GM21529 (cell line): Measurements from ENCODE around the gene LRP8.
A peak's percentile ranks its signal among the peaks of the same experiment; 100 is the strongest.

Experiments used
- ATAC-seq: cut with Tn5 transposase; IDR thresholded peaks from one replicate; pipeline ENCODE4 v1.9.1; 2021; ENCODE audit not compliant: unreplicated experiment

Gene LRP8

DNA sequence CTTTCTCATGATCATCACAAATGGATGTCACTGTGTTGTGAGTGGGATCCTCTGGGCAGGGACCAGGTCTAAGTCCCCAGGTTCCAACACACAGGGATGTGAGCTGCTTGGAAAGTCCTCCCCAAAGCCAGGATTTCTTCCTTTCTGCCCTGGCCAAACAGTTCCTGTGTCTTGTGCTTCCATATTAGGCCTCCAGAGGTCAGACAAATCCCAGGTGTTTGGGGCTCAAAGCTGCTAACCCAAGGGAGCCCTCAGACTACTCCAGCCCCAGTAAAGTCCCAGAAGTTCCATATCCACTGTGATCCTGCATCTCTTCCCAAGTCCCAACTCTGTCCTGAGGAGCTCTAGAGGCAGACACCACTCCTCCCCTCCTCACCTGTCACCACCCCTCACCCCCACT lies 61.8 kb downstream of the LRP8 start:
- ATAC-seq = no peak

DNA sequence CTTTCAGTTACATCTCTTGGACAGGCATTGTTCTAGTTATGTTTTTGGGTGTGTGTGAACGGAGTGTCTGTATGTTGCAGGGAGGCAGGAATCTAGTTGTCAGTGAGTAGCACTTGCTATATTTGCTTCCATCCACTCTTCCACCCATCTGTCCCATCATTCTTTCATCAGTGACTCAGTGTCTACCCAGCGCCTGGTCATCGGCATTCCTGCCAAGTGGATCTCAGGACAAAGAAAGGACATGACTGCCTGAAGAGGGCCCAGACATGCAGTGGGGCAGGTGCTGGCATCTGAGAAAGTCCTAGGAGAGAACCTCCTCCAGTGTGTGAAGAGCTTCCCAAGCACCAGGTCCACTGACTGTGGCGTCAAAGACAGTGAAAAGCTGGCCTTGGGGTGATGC lies 62.3 kb downstream of the LRP8 start:
- no peak for ATAC-seq

DNA sequence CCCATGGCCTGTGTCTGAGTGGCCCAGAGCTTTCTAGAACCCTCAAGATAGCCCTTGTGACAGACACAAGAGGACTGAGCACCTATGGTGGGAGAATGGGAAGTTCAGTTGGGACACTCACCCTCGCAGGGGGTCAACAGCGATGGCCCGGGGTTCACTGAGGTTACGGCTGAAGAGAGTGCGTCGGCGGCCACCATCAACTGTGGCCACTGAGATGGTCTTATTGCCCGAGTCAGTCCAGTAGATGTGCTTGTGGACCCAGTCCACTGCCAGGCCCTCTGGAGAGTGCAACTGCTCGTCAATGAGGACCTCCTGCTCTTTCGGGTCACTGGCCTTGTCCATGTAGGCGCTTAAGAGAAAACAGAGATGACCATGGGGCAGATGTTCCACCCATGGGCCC lies 63.8 kb downstream of the LRP8 start:
- ATAC-seq = no peak

DNA sequence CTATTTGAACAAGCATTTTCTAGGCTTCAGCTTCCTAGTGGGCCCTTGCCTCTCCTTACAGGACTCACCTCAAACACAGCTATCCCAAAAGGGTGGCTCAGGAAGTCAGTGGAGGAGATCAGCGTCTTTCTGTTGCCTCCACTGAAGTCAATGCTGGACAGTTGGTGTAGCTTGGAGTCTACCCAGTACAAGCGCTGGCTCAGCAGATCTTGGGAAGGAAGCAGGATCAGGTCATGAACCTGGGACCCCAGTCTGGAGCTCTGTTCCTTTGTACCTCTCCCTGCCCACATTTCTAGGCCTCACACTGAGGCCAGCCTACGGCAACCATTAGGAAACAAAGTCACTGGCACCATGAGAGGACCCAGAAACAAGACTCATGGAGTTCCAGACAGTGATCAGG lies 65.9 kb downstream of the LRP8 start:
- no peak for ATAC-seq

- no peak for ATAC-seq
Observed at GRCh38 chr1:53260631-53261247, 67.1 kb downstream of the LRP8 start.

GRCh38 chr1:53259932-53260331 lies 67.9 kb downstream of the LRP8 start:
- ATAC-seq = peak; percentile 74

GRCh38 chr1:53258216-53258615 lies 69.7 kb downstream of the LRP8 start:
- no peak for ATAC-seq

DNA sequence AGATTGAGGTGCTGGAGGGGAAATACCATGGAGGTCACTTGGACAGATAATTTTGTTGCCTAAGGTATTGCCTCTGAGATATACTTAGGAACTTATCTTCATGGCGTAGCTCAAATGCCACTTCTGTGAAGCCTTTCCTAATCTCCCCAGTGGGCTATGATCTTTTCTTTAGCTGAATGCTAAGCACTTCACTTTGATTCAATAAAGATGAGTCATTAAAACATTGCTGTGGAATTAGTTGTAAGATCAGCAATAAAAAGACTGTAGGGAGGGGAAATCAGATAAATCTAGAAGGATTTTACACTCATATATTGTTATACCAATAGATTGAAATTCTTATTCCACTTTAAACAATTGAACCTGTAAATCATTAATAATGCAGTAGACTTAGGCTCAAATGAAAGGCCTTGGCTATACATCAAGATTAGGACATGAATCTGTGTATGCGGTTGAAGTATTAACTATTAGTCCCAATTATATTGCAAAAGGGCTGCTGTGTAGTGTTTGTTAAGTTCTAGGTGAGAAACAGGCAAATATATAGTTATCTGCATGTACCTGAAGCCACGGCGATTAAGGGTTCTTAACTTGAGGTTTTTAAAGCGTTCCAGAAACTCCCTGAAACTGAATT lies 70.3 kb downstream of the LRP8 start:
- ATAC-seq = no peak

- ATAC-seq = no peak
Observed at GRCh38 chr1:53256511-53257453, 71.1 kb downstream of the LRP8 start.

GRCh38 chr1:53255031-53255430 lies 72.8 kb downstream of the LRP8 start:
- ATAC-seq = no peak

GRCh38 chr1:53254011-53254640 lies 73.7 kb downstream of the LRP8 start:
- ATAC-seq = no peak

DNA sequence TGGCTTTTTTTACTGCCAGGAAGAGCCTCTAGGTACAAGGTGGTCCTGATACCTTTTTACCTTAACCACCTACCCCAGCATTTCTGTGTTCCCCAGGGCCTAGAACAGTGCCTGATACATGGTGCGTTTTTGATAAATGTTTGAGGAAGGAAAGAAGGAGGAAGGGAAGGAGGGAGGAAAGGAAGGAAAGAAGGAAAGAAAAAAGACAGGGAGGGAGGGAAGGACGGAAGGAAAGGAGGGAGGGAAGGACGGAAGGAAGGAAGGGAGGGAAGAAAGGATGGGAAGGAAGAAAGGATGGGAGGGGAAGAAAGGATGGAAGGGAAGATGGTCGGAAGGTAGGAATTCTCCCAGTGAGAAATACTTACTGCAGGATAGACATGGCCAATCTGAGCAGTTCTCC lies 77.5 kb downstream of the LRP8 start:
- no peak for ATAC-seq

- ATAC-seq = no peak
Observed at GRCh38 chr1:53249706-53250105, 78.2 kb downstream of the LRP8 start.

GRCh38 chr1:53246261-53247134 lies 81.4 kb downstream of the LRP8 start:
- no peak for ATAC-seq

DNA sequence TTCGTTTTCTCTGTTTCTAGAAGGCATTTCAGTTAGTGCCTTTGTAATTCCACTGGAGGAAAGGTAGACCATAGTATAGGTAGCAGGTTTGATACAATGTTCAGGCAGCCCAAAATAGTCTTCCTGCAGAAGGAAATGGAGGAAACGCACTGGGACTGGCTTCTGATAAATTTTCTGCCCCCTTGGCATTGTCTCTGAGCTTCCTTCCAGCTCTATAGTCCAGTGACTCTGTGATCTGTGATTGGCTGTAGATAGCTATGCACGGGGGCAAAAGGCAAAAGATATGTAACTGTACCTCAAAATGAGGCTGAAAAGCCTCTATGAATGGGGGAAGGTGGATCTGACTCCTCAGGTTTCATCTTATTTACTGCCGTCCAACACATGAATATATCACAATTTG lies 83.7 kb downstream of the LRP8 start:
- ATAC-seq = no peak

DNA sequence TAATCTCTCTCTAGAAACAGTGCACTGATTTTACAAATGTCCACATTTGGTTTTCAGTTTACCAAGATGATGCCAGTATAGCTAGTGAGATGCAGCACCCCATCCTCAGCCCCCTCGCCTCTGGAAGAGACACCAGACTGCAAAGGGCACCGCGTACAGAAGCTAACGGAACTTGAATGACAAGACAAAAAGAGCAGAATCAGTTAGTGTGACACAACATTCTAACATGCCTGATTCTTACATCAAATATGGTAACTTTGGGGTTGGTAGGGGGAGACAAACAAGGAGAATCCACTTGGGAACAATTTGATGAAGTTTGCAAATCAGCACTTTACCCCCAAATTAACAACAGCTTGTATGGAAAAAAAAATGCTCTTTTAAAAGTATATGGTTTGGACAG lies 85.5 kb downstream of the LRP8 start:
- ATAC-seq = no peak

DNA sequence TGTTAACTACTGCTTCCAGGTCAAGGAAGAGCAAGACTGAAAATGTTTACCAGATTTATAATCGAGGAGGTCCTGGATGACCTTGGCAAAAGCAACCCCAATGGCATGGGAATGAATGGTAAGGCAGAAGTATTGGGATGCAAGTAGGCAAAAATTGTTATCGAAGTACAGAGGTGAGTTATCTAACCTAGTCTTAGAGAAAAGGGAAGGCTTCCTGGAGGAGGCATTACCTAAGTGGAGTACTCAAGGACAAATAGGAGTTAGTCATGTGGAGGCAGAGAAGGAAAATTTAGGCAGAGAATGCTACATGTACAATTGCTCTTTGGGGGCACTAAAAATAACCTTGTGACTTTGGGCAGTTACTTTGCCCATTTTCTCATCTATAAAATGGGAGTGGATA lies 86.0 kb downstream of the LRP8 start:
- ATAC-seq = no peak

DNA sequence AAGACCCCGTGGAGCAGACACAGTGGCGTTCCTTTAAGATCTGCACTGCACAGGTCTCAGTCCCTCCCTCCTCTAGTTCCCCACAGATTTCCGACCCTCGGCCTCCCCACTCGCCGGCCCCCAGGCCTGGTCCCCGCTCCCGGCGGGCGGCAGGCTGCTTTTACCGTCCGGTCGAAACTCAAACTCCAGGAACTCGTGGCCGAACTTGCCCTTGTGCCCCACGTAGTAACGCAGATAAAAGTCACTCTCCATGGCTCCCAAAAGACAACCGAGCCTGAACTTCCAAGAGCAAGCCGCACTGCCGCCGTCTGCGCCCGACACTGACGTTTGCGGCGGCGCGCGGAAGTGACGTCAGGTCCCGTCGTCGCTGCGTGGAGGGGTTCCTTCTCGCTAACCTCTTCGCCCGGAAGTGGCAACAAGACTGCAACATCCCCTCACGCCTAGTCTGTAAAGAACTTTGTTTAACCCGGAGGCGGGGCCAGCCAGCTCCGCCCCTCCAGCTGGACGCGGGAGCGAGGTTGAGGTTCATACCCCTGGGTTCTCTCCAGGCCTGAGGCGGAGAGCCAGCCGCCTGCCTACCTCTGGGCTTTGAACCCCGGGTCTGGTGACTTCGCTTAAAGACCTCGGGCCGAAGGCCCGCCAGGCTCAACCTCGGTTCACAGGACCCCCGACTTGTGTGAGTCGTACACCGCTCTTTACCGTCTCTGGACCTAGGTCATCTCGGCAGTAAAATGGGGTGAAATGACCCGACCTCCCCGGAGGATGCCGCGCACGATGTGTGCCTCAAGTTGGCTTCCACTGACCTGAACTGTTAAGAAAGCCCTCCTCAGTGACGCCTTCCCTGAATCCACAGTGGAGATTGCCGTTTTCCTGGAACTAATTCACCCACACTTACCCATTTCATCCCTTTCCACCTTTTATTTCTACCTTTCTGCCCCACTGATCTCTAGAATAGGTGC lies 89.4 kb downstream of the LRP8 start, which contains the start of gene MAGOH:
Gene MAGOH, minus strand, starts transcription at position 322 of the 959 bp plus-strand sequence. Its CDS starts 70 bp downstream, at position 252.
- ATAC-seq = peak; percentile 98

- ATAC-seq = no peak
Observed at GRCh38 chr1:53237638-53238037, 90.2 kb downstream of the LRP8 start.
